ENCODE measurements around the gene CDX4.
"Not testable (repeated sequence)": the region's sequence is repeated elsewhere in the genome, so short reads cannot be mapped to it uniquely, and the experiment has no call there.

The CDX4 gene

GRCh38 chrX:73446831-73447230 lies at the start of gene CDX4:
TSS of gene CDX4 (plus strand) at chrX:73447053. CDS start at chrX:73447254, 201 bp downstream.
- DNase-seq (ENCODE audit: low read depth in 2 of 2) = no peak

GRCh38 chrX:73398185-73398914 lies 48.5 kb upstream of the CDX4 start:
- no peak for DNase-seq (ENCODE audit: low read depth in 2 of 2)

- no peak for DNase-seq (ENCODE audit: low read depth in 2 of 2)
Observed at GRCh38 chrX:73400136-73400748, 46.6 kb upstream of the CDX4 start.

GRCh38 chrX:73401591-73402266 lies 45.1 kb upstream of the CDX4 start:
- DNase-seq (ENCODE audit: low read depth in 2 of 2) = no peak

GRCh38 chrX:73412930-73413329 lies 33.9 kb upstream of the CDX4 start:
- no peak for DNase-seq (ENCODE audit: low read depth in 2 of 2)

- DNase-seq (ENCODE audit: low read depth in 2 of 2) = no peak
Observed at GRCh38 chrX:73447311-73447794, 500 bp downstream of the CDX4 start.

GRCh38 chrX:73448379-73448778 lies 1.5 kb downstream of the CDX4 start:
- no peak for DNase-seq (ENCODE audit: low read depth in 2 of 2)

GRCh38 chrX:73455171-73455570 lies 8.3 kb downstream of the CDX4 start:
- DNase-seq (ENCODE audit: low read depth in 2 of 2) = no peak

- DNase-seq (ENCODE audit: low read depth in 2 of 2) = no peak
Observed at GRCh38 chrX:73457306-73457705, 10.5 kb downstream of the CDX4 start.

- no peak for DNase-seq (ENCODE audit: low read depth in 2 of 2)
Observed at GRCh38 chrX:73468376-73468775, 21.5 kb downstream of the CDX4 start.

- no peak for DNase-seq (ENCODE audit: low read depth in 2 of 2)
Observed at GRCh38 chrX:73478961-73479360, 32.1 kb downstream of the CDX4 start.

GRCh38 chrX:73481521-73481920 lies 34.7 kb downstream of the CDX4 start:
- DNase-seq (ENCODE audit: low read depth in 2 of 2) = no peak

- DNase-seq (ENCODE audit: low read depth in 2 of 2) = no peak
Observed at GRCh38 chrX:73490661-73491060, 43.8 kb downstream of the CDX4 start.

- not testable (repeated sequence) for DNase-seq (ENCODE audit: low read depth in 2 of 2)
Observed at GRCh38 chrX:73492178-73492577, 45.3 kb downstream of the CDX4 start.
